GM18502 (cell line): ENCODE results near the gene ELMOD1.

Experiments
- ATAC-seq: cut with Tn5 transposase; IDR thresholded peaks from one replicate; pipeline ENCODE4 v1.9.1; 2021; ENCODE audit warnings: mild to moderate bottlenecking; ENCODE audit not compliant: unreplicated experiment, poor library complexity

ELMOD1 gene

DNA sequence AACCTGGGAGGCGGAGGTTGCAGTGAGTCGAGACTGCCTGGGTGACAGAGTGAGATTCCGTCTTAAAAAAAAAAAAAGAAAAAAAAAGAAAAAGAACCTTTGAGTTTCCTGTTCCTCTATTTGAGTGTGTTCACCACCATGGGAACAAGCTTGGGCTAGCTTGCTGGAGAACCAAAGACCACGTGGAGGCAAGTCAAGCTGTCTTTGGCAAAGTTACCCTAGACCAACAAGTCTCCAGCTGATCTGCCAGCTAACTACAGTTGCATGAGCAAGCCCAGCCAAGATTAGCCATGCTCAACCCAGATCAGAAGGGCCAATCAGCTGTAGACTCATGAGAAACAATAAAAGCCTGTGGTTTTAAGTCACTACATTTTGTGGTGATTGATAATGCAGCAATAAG lies 91.2 kb downstream of the ELMOD1 start:
- ATAC-seq: no peak

DNA sequence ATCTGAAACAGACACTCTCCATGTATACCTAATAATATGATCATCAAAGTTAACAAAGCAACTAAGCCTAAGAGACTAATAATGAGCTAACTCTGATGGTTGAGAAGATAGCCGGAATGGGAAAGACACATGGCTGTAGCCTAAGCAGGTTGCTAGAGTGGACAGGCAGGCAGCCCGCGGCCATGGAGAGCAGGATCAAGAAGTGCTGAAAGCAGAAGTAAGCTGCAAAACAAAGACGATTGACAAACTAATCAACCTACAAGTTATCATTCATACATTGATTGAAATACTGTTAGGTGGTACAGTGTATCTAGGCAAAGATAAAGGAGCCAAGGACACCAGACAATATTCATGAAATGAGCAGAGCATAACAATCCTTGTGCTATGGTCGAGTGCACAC lies 91.6 kb downstream of the ELMOD1 start:
- ATAC-seq: no peak

DNA sequence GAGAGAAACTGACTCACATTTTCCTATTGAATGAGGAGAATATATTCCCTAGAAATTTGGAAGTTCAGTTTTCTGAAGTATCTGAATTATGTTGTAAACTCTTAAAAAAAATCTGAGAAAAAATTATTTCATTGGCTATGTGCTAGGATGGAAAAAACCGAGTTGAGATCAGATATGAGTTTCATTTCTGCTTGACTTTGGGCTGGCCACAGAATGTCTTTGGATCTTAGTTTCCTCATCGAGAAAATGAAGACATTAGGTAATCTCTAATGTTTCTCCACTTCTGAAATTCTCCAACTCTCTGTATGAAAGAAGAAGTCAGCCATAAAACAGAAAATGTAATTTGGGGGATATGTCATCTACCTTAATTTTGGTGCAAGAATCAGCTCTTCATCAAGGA lies 92.1 kb downstream of the ELMOD1 start:
- no peak for ATAC-seq

DNA sequence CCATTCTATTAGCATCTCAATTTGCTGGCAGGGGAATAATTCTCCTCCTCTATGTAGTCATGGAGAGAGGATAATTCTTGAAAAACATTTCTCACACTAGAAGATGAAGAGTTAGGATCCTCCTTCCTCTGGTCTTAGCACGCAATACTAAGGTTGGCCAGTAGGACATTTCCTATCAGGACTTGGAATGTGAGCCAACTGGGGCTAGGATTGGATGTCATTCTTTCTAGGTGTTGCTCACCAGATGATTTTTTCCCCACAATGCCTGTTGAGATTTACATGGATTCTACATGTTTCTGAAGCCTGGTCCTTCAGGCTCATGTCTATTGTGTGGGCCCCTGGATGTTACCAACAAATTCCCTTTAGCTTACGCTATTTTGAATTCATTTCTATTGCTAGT lies 92.9 kb downstream of the ELMOD1 start:
- no peak for ATAC-seq

DNA sequence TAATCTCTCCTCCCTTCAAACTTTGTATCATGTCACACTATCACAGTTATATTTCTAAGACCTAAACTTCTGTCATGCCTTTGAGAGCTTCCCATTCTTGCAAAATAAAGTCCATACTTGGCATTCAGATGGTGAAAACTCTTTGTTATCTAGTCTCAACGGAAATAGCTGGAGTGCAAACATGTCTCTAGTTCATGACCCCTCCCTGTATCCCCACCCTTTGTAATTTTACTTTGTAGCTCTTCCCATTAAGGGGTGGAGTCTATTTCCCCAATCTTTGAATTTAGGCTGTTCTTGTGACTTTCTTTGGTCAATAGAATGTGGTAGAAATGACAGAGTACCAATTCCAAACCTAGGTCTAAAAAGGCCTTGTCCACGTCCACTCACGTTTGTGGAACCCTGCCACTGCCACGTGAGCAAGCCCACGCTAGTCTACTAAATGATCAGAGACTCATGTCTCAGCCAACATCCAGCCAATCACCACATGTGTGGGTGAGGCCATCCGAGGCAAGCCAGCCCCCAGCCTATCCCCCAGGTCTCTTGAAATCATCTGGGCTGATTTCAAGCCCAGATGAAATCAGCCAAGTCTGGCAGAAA lies 97.5 kb downstream of the ELMOD1 start:
- ATAC-seq: no peak

DNA sequence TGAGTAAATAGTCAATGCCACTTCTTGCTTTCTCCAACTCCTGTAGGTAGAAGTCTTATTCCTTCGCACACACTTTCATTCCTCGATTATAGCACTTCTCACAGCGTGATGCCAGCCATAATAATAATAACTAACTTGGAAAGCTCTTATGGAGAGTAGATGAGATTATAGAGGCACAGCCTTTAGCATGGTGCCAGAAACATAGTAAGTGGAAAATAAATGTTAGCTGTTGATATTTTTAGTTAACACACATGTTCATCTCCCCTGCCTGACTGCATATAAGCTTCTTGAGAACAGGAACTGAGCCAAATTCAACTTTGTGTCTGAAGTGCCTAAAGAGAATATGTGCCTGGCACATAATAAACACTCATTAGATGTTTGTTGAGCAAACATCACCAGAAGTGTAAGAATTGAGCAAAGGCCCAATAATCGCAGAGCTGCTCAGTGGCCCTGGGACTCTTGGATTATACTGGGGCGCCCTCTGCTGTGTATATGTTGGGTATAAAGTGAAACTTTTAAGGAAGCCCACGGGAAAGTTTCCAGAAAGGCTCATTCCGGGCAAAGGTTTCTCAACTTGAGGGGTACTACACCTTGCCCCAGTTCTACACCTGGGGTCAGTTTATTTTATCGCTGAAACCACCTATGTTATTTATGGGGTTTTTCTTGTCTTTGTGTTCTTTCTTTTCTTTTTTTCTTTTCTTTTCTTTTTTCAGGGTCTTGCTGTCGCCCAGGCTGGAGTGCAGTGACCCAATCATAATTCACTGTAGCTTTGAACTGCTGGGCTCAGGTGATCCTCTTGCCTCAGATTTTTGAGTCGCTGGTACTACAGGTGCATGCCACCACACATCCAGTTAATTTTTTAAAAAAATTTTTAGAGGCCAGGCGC lies 98.6 kb downstream of the ELMOD1 start:
- ATAC-seq: peak; percentile 83

DNA sequence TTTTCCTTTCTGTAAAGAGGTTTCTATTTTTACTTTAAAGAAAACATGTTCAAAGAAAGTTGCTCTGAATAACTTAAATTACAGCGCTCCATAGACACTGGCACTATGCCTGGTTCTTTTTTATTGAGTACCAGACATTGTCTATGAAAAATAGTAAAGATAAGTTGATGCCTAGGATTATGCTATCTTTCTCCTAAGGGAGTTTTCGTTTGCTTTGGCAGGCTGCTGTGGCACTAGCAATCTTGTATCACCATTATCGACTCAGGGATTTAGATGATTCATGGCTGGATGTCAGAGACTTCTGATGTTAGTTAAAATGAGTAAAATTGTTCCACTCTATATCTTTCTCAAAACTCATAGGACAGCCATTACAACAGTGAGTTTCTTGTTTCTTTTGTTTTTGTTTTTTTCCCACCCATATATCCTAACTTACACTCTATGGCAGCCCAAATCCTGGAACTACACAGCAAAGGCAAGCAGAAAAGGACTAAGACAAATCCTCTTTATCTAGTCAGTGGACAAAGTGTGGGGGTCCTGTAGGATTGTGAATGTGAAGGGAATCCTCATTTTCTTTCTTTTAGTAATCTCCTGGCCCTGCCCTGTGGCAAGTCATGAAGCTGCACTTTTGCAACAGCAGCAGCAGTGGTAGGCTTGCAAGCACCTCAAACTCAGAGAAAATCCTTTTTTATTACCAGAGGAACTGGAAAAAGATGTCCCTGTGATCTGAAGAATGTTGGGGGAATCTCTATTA lies 100.2 kb downstream of the ELMOD1 start:
- no peak for ATAC-seq

DNA sequence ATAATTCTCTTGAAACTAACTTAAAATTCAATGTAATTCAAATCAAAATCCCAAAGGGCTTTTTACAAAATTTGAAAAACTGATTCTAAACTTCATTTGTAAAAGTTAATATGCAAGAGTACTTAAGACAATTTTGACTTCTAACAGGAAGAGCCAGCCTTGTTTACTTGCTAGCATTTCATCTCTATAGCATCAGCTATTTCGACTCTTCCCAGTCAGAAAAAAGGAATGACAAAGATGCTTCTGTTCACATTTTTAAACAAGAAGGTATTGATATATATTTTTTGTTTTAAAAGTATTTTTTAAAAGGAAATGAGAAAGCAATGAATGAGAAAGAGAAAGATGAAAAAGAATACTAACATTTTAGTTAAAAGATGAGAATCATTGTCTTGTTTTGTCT lies 104.5 kb downstream of the ELMOD1 start:
- no peak for ATAC-seq

DNA sequence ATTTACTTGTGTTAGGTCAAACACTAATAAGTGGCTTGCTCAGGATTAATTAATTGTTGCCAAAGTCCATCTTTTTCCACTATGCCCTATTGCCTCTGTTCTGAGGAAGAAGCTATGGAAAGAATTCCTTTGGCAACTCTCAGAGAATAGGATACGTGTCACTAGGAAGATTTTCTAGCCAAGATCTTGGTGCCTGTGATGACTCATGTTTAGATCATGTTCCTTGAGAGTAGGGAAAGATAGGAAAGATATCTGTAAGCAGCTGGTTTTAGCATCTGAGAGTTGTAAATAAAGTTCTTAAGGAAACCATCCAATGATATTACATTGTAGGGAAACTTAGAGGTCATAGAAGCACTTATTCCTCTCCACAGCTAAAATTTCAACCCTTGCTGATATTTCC lies 105.2 kb downstream of the ELMOD1 start:
- no peak for ATAC-seq

DNA sequence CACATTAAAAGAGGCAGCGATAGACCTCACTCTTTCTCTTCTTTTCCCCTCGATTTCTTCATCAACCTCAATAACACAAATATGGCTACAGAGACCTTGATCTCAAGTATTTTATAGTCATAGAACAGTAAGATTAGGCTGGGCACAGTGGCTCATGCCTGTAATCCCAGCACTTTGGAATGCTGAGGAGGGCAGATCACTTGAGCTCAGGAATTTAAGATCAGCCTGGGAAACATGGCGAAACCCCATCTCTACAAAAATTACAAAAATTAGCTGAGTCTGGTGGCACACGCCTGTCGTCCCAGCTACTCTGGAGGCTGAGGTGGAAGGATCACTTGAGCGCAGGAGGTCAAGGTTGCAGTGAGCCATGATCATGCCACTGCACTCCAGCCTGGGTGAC lies 106.3 kb downstream of the ELMOD1 start:
- no peak for ATAC-seq

DNA sequence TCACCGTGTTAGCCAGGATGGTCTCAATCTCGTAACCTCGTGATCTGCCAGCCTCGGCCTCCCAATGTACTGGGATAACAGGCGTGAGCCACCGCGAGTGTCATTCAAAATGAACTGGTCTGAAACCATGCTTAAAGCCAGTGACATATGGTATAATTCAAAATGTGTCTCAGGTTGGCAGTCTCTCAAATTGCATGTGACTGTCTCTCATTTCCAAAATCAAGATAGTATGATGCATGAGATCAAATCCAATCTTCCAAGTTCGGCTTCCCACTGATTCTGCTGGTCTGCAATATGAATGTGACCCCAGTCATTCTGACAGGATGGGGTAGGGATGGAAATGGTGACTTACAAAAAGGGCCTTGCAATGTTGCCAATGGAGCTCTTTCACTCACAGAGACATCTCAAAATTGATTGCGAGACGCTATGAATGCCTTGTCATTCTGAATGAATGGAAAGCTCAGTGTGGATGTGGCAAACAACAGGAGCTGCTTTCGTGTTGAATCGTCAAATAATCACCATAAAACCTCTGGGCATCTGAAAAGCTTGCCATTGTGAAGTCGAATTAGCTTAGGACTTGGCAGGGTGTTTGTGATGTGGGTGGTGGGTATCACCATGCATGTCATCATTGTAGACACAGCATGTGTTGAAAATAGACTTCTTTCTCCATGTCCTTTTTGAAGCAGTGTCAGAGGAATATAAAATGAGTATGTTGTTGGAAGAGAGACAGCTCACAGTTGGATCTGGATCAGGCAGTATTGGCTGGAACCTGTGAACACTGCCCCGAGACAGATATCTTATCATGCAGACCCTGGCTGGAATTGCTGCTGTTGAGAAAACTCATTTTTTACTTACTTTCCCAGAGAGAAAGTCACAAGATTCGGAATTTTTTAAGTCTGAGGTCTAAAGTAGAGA lies 108.7 kb downstream of the ELMOD1 start:
- no peak for ATAC-seq

DNA sequence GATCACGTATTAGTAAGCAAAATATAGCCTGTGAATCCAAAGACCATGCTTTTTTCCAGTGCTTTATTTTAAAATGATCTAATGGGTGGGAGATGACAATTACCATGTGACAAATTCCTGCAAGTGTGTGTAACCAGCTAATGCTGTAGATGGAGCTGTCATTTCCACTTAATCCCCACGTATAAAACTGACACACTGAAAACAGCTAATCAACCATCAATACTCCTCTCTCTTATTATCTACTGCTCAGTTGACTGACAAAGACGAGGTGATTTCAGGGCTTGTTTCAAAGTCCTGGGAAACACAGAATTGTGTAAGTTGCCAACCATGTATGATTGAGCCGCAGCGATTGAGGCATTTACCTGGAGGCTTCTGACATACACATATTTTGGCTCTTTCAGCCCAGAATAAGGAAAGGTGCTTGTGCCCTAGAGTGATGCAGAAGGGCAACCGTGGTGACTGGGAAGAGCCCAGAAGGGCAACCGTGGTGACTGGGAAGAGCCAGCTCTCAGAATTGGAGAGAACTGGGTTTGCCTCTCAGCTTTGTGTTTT lies 111.2 kb downstream of the ELMOD1 start:
- no peak for ATAC-seq

DNA sequence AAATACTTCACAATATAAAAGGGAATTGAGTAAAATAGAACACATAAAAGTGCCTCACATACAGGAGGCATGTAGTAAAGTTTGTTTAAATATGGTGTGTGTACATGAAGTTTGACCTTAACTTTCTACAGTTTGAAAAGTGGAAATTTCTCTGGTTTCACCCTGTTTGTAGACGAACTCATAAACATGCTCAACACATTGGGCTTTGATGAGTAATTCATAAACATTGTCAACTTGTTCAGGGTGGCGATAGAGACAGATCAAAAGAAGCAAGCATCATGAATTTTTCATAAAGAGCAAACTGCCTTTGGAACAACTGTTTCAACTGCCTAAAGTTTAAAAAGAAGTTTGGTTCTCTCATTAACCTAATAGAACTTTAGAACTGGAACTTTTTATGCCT lies 111.8 kb downstream of the ELMOD1 start:
- no peak for ATAC-seq

DNA sequence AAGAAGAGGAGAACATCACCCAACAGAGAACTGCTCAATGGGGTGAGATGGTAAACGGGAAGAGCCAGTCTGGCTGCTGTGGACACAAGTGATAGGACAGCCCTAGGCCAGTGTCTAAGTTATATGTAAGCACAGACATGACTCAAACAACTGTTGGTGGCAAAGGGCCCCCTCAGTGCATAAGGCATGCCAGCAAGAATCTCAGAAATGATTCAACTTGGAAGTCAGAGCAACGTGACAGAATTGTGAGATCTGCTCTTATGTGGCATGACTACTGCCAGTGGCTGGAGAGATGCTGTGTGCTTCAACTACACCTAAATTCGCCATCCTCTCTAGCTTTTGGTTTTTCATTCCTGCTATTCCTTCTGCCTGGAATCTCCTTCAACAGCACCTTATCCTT lies 113.5 kb downstream of the ELMOD1 start:
- no peak for ATAC-seq

DNA sequence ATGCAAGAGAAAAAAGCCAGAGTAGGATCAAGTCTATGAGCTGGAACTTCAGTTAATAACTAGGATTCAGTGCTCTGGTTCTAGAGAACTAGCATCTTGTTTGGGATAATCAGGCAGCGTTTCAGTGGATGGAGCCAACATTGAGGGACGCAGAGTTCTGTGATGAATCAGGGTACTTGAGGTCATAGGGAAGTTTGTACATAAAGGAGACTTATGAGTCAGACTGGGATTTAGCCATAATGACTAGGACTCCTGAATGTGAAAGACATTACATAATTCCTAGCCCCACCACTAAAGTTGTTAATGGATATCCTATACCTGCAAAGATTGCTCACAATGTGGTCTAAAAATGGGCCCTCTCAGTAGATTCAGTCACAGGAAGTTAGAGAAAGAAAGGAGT lies 114.1 kb downstream of the ELMOD1 start:
- no peak for ATAC-seq

DNA sequence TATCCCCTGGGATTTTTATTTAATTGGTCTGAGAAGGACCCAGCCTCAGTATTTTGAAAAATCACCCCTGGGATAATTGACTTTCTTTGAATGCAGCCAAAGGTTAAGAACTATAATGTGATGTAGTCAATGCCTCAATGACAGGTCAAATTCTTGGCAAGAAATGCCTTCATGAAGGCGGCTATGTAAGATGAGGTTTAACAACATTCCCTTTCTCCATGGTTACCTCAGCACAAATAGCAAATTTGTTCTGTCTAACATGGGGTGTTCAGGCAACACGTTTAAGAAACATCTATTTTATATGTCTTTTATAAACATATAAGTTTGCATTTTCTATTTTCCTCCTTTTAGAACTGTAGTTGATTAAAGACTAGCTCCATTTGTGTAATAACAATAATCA lies 115.6 kb downstream of the ELMOD1 start:
- no peak for ATAC-seq

DNA sequence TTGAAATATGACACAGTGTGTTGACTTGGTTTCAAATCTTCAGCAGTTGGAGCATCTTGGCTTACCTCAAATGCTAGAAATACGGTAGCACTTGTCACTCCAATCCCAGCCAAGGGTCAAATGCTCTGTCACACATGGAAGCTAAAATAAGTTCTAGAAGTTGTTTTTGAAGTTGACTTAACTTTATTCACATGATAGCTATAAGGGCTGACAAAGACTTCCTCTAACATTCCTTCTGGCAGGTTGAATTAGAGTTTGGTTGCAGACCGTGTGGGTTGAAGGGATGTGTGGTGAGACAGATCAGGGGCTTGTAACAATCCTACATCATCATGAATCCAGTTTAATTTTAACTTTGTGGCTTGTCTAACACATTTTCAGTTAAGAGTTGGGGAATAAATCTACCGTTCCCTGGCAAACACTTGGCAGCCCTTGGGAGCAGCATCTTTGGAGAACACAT lies 116.3 kb downstream of the ELMOD1 start:
- ATAC-seq: no peak

DNA sequence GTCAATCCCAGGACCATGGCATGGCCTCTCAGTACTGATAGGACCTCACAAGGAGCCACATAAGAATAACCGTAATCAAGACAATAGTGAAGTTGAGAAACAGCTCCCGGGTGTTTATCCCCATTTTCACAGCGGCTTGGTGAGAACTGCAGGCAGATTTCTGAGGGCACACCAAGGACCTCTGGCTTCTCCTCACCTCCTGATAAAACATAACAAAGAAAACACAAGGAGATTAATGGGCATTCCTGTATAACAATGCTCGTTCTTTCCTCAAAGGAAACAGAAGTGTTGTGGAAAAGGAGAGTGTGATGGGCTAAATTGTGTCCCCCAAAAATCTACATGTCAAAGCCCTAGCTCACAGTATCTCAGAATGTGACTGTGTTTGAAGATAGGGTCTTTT lies 116.9 kb downstream of the ELMOD1 start:
- no peak for ATAC-seq

DNA sequence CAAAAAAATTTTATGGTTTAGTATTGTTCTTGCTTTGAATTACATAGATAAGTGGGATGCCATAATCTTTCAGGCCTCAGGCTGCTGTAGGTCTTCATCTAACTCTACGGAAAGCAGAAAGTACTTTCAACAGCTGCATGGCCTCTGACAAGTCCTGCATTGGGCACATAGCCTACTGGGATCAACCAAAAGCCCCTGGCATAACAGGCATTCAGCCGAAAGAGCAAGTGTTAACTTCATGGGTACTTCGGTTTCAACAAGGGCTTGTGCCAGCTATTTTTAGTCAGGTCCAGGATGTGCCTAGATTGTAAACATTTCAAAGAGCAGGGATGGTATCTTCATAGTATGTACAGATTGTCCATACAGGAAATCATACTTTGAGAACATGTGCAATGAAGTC lies 117.8 kb downstream of the ELMOD1 start:
- no peak for ATAC-seq

DNA sequence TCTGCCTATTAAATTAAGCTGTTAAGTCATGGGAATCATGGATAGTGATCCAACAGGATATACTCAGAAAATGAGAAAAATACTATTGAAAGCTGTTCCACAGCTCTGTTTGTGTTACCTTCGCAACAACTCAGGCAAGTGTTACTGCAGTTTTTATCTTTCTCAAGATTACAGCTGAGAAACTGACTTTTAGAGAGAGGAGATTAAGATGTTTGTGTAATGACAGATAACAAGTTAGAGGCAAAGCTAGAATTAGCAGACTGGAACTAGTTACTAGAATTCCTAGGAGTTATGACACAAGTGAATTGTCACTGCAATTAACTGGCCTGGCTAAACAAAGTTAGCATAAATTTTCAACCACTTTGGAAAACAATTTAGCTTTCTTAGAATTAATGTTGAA lies 119.4 kb downstream of the ELMOD1 start:
- no peak for ATAC-seq
